ENCODE measurements around the gene MAST3.

DNA sequence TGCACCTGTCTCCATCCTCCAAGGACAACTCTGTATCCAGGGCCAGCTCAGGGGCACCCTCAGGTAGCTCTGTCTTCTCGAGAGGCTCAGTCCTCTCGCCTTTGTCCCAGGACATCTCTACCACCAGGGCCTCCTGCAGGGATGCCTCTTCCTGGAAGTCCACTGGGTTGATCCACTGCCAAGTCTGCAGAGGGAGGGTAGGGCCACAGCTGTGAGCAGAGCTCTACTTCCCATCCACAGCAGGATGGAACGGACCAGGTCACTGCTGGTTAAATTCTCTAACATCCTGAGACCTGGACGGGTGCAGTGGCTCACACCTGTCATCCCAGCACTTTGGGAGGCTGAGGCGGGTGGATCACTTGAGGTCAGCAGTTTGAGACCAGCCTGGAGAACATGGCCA lies 37.7 kb upstream of the MAST3 start:
- TF ChIP-seq CTCF (IDR thresholded peaks at IDR 0.05; ENCODE audit: insufficient read depth, low read length, poor library complexity, severe bottlenecking) (no peak), EZH2phosphoT487 (conservative IDR thresholded peaks at IDR 0.05; ENCODE audit: low read length) (no peak)

Data from SU-DHL-6 (cell line).